AG09309 (cell line): Measurements from ENCODE around the gene SIVA1.

ENCODE experiments used
- DNase-seq: peaks from one replicate; pipeline ENCODE4 v3.0.0-alpha.2; 2010; ENCODE audit warnings: low read depth
- H3K4me3 ChIP-seq: 2 replicates; pipeline ENCODE4 v1.5.1; 2011; ENCODE audit warnings: mild to moderate bottlenecking, low read depth, low read length, moderate library complexity; ENCODE audit not compliant: control insufficient read depth
- TF ChIP-seq, protein P1 (sequence below): IDR thresholded peaks from 2 replicates; pipeline ENCODE4 v1.5.1; 2011; ENCODE audit warnings: mild to moderate bottlenecking, low read depth, low read length, inconsistent platforms; ENCODE audit not compliant: insufficient read depth, control insufficient read depth; ENCODE audit errors: missing control alignments

SIVA1 gene

DNA sequence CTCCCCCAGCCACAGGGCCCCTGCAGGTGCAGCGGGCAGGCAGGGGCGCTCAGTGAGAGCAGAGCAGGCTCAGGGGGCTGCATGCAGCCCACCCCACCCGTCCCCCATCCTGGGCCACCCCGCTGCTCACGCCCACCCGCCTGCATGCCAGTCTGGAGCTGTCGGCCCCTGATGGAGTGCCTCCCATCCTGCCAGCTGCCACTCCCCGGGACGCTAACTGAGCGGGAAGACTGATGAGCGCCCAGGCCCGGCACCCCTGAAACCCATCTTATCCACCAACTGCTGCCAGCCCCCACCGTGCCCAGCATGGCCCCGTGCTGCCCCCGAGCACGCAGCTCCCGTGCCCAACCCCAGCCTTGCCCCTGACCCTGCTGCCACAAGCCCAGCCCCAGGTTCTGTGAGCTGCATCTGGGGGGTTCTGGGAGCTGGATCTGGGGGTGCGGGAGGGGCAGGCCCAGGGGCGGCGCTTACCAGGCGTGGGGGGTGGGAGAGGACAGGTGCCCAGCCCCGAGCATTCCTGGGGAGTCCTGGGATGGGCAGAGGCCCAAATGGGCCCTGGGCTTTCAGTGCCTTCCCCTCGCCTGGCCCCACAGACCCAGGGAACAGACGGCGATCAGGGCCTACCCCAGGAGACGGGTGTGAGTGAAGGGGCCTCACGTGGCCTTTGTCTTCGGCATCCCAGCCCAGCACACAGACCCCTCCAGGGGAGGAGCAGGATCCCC is 29.3 kb downstream of the SIVA1 start:
- TF ChIP-seq, protein P1, sequence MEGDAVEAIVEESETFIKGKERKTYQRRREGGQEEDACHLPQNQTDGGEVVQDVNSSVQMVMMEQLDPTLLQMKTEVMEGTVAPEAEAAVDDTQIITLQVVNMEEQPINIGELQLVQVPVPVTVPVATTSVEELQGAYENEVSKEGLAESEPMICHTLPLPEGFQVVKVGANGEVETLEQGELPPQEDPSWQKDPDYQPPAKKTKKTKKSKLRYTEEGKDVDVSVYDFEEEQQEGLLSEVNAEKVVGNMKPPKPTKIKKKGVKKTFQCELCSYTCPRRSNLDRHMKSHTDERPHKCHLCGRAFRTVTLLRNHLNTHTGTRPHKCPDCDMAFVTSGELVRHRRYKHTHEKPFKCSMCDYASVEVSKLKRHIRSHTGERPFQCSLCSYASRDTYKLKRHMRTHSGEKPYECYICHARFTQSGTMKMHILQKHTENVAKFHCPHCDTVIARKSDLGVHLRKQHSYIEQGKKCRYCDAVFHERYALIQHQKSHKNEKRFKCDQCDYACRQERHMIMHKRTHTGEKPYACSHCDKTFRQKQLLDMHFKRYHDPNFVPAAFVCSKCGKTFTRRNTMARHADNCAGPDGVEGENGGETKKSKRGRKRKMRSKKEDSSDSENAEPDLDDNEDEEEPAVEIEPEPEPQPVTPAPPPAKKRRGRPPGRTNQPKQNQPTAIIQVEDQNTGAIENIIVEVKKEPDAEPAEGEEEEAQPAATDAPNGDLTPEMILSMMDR = no peak
- DNase-seq = no peak
- no peak overlapping the region for H3K4me3 ChIP-seq

DNA sequence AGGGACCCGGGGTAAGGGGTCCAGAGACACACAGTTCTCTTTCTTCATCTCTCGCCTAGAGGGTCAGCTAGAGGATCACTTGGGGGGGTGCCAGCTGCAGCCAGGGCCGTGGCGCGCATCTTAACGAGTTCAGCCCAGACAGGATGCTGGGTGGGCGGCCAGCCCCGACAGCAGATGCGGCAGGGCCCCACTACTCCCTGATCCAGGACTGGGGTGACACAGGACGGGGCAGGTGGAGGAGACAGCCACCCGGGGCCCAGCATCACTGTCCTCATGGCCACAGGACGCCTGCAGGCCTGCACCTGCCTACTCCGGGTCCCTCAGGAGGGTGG is 29.8 kb downstream of the SIVA1 start:
- no peak overlapping the region for H3K4me3 ChIP-seq
- TF ChIP-seq, protein P1 = no peak
- DNase-seq = no peak

DNA sequence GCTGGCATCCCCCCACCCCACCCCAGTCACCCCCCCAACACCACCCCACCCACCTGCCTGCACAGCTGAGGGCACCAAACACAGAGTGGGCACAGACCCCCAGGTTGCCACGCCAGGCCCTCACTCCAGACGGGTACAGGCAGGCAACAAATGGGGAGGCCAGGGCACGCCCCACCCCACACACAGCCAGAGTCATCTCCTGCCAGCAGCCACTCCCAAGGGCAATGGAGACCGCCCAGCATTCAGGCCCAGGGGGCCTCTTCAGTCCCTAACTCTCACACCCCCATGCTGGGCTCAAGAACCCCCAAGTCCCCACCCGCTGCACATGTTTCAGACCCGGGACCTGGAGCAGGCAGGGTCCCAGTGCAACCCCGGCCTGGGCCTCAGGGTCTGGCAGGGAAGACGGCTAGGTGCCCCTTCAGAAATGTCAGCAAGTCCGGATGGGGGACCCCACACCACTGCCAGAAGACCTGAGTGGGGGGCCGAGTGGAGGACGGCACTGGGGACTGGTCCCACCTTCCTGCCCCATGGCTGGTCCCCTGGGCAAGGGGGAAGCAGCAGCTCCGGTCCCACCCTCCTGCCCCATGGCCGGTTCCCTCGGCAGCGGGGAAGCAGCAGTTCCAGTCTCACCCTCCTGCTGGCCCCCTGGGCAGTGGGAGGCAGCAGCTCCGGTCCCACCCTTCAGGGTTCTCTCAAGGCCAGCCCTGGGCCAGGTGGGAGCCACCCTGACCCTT is 30.7 kb downstream of the SIVA1 start:
- no peak for DNase-seq
- TF ChIP-seq, protein P1 = no peak
- H3K4me3 ChIP-seq = no peak overlapping the region

DNA sequence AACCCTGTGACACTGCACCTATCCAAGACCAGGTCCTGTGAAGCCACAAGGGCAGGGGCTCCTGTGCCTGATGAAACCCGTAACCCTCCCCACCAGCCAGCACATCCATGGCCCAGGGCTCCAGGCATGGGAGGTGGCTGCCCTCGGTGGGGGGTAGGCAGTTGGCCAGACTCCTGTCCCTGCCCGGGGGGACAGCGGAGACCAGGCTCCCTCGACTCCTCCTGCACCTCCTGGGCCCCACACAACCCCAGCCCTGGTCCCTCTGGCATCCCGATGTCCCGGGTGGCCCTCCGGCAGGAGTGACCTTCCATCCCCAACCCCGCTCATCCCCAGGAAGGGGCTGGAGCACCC is 31.2 kb downstream of the SIVA1 start:
- no peak for DNase-seq
- TF ChIP-seq, protein P1 = no peak
- H3K4me3 ChIP-seq = no peak overlapping the region

DNA sequence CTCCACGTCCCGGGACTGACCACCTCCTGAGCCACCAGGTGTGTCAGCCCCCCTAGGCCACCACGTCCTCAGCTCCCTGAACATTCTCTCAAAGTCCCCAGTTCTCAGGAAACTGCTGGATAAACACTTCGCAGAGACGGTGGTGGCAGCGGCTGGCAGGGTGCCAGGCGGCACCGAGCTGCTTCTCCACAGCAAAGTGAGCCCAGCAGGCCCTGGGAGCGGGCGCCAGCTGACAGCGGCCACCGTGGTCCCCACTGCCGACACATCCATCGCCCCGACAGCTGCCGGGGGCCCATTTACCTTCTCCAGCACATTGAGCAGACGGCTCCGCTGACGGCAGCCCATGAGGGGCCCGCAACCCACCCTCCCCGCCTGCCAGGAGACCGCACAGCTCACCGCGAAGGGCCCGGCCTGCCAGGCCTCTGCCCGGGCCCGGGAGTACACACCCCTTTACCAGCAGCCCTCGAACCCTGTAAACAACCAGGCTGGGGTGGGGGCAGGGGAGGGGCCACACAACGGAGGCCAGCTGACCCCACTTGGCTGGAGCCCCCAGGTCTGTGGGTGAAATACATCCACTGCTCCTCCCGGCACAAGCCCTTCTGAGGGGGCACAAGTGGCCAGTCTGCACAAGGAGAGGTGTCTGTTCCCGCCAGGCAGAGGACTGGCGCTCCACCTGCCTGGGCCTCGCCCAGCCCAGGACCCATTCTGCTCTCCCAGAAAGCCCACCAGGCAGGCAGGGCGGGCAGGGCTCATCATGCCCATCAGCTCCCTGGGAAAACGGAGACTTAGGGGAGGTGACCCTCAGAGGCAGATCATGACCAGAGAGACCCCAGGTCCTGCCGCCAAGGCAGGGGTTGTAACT is 32.1 kb downstream of the SIVA1 start:
- DNase-seq = no peak
- H3K4me3 ChIP-seq = no peak overlapping the region
- TF ChIP-seq, protein P1 = no peak

DNA sequence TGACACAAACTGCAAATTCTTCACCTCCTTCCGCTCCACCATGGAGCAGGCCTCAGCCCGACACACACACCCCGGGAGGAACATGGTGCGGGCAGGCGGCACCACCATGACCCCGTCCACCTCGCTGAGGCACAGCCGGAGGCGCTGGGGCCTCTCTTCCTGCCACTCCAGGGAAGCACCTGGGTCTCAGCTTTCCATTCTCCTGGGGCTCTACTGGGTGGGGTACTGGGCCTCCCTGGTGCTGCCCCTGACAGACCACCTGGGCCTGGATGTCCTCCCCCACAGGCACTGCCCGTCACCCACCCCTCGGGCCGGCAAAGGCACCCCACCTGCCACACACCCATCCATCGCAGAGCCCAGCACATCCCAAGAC is 32.7 kb downstream of the SIVA1 start:
- TF ChIP-seq, protein P1 = no peak
- no peak overlapping the region for H3K4me3 ChIP-seq
- no peak for DNase-seq
